OCI-LY1 (cell line): ENCODE measurements around the gene TRMT61A.
A peak's percentile ranks its signal among the peaks of the same experiment; 100 is the strongest.

Experiments
- EZH2 ChIP-seq: fragments of 200-600 bp; sonication (generic), shearing (Covaris generic); IDR thresholded peaks from 2 replicates; pipeline ENCODE4 v1.8.0; 2017; ENCODE audit warnings: borderline replicate concordance, mixed run types, mild to moderate bottlenecking, antibody characterized with exemption, low read length, moderate library complexity, mixed read lengths
- TF ChIP-seq, protein P1 (sequence below): fragments of 200-600 bp; sonication (generic), shearing (Covaris generic); IDR thresholded peaks from 2 replicates; pipeline ENCODE4 v1.5.1; 2017; ENCODE audit warnings: mild to moderate bottlenecking, antibody characterized with exemption, low read length, moderate library complexity, mixed read lengths

DNA sequence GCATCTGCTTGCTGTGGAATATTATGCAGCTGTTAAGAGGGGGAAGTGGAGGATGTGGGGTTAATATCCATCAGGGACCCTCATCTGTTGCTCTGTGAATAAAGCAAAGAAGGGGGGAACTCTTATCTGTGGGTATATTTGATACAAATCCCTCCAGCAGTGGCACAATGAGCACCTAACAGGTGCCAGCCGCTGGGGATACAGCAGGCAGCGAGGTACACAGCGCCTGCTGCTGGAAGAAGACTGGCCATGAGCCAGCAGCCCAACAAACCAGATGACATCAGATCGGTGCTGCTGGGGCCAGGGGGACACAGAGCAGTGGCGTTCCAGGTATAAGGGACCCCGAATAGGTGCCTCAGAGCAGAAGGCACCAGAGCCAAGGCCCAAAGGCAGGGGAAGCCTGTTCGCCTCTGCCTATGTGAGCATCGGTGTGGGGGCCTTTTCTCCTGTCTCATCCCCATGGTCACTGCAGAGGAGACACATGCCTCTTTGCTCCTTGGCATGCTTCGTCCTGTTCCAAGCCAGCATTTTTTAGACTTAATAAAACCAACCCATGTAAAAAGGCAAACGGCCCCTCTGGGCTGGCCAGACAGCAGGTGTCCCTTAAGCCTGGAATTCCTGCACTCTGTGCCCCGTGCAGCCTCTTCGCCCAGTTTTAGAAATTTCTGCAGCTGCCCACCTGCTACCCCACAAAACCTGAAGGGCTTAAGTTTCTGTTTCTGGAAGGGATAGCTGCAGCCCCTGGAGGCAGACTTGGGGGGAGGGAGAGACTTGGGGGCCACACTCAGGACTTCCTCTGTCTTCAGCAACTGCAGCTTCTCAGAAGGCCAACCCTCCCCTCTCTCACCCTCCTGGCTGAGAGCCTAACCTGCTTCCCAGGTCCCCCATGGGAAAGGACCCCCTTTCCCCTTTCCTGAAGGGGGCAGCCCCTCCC is 4.7 kb upstream of the TRMT61A start:
- TF ChIP-seq, protein P1, sequence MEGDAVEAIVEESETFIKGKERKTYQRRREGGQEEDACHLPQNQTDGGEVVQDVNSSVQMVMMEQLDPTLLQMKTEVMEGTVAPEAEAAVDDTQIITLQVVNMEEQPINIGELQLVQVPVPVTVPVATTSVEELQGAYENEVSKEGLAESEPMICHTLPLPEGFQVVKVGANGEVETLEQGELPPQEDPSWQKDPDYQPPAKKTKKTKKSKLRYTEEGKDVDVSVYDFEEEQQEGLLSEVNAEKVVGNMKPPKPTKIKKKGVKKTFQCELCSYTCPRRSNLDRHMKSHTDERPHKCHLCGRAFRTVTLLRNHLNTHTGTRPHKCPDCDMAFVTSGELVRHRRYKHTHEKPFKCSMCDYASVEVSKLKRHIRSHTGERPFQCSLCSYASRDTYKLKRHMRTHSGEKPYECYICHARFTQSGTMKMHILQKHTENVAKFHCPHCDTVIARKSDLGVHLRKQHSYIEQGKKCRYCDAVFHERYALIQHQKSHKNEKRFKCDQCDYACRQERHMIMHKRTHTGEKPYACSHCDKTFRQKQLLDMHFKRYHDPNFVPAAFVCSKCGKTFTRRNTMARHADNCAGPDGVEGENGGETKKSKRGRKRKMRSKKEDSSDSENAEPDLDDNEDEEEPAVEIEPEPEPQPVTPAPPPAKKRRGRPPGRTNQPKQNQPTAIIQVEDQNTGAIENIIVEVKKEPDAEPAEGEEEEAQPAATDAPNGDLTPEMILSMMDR, result peak; percentile 58
- no peak for TF ChIP-seq EZH2
